ENCODE measurements around the gene ZNF784.

DNA sequence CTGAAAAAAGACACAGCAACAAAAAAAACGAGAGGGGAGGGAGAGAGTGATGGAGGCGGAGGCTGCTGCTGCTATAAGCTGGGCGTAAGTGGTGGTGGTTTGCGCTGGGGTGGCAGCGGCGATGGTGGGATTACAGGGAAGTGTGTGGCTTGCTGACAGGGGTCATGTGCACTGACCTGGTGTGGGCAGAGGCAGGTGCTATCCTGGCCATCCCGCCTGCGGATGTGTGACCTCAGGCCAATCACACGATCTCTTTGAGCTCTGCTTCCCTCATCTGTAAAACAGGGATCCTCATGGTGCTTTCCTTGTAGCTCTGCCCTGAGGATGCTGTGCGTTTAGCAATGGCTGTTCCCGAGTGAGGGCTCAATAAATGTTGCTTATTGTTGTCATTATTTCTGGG, 13.2 kb upstream of the ZNF784 start:
- TF ChIP-seq, protein P1, sequence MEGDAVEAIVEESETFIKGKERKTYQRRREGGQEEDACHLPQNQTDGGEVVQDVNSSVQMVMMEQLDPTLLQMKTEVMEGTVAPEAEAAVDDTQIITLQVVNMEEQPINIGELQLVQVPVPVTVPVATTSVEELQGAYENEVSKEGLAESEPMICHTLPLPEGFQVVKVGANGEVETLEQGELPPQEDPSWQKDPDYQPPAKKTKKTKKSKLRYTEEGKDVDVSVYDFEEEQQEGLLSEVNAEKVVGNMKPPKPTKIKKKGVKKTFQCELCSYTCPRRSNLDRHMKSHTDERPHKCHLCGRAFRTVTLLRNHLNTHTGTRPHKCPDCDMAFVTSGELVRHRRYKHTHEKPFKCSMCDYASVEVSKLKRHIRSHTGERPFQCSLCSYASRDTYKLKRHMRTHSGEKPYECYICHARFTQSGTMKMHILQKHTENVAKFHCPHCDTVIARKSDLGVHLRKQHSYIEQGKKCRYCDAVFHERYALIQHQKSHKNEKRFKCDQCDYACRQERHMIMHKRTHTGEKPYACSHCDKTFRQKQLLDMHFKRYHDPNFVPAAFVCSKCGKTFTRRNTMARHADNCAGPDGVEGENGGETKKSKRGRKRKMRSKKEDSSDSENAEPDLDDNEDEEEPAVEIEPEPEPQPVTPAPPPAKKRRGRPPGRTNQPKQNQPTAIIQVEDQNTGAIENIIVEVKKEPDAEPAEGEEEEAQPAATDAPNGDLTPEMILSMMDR (IDR thresholded peaks at IDR 0.05; ENCODE audit: low read length): no peak
- TF ChIP-seq EZH2 (IDR thresholded peaks at IDR 0.05; ENCODE audit: borderline replicate concordance, low read length): no peak
